Large intestine (tissue), 3 donors: ENCODE measurements around the gene UQCC2. TPM values are rescaled to one million over a fixed set of nuclear protein-coding genes. Genes with fewer than 3 reads are reported as not detected.

ENCODE experiments used
- DNase-seq, 2 donors: peaks; one replicate each; pipeline versions ENCODE4 v3.0.0 to v3.0.0-alpha.2; 2013
- H3K27ac ChIP-seq: one replicate; pipeline ENCODE4 v1.5.1; 2013; ENCODE audit warnings: low read length
- H3K27me3 ChIP-seq: 2 replicates; pipeline ENCODE4 v1.6.1; 2013; ENCODE audit warnings: low read length; ENCODE audit not compliant: control insufficient read depth, insufficient read depth
- H3K36me3 ChIP-seq: 2 replicates; pipeline ENCODE4 v1.6.1; 2013; ENCODE audit warnings: low read length; ENCODE audit not compliant: control insufficient read depth, insufficient read depth
- H3K4me1 ChIP-seq: one replicate; pipeline ENCODE4 v1.6.1; 2013; ENCODE audit warnings: low read length; ENCODE audit not compliant: control insufficient read depth, insufficient read depth
- H3K4me3 ChIP-seq: one replicate; pipeline ENCODE4 v1.5.1; 2013; ENCODE audit warnings: low read length
- H3K9me3 ChIP-seq: one replicate; pipeline ENCODE4 v1.6.1; 2013; ENCODE audit warnings: mild to moderate bottlenecking, low read depth, low read length, moderate library complexity; ENCODE audit not compliant: control insufficient read depth
- WGBS: methylation state at CpG from one replicate; pipeline ENCODE4 v1.1.5; 2013; ENCODE audit warnings: low lambda C conversion rate; ENCODE audit not compliant: insufficient coverage; 5-methylcytosine and 5-hydroxymethylcytosine counted together
- polyA plus RNA-seq: library from polyadenylated mRNA; unstranded; fragments of 120-200 nt; gene quantifications from one replicate; pipeline ENCODE4 v1.2.1, GENCODE V29; 2013

UQCC2 gene
- polyA plus RNA-seq, 1 donor, result 61.0 TPM

DNA sequence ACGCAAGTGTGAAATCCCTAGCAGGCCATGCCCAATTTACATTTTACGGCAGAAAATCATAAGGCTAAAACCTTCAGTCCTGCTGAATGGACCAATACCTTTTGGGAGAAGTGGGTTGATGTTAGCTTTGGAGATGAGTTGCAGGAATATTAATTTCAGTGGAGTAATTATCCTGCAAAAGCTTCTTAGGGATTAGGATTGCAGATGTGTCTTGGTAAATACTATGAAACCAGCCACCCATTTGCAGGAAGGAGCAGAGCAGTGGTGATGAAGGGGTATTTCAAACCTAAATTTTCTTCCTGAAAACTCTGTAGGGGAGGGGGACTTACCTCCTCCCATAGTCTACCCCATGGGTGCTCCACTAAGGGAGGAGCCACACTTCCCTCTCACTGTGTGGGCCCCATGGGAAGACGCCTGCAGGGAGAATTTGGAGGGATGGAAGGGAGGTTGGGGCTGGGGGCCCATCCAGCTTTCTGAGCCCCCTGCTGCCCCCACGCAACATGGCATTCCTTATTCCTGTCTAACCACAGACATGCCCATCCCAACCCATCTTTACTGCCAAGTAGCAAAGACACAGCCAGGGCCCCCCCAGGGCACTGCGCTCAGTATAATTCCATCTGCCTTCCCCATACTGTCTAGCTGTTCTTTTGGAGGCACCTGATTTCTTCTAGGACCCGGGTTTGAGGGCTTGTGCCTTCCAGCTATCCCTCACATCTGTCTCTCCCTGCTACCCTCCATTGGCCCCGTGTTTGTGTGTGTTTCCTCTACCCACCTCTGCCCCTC lies 14.6 kb upstream of the UQCC2 start:
- Histone ChIP-seq H3K27me3 (peaks cover 15% of the 10 kb centered on the region), H3K36me3 (no peaks in the 10 kb centered on the region), H3K4me1 (no peaks in the 10 kb centered on the region), H3K4me3 (no peak overlapping the region), H3K27ac (no peak overlapping the region), H3K9me3 (no peaks in the 10 kb centered on the region)
- DNase-seq, result no peak
- 67% methylated on average over 1 of the region's 7 CpGs for WGBS

DNA sequence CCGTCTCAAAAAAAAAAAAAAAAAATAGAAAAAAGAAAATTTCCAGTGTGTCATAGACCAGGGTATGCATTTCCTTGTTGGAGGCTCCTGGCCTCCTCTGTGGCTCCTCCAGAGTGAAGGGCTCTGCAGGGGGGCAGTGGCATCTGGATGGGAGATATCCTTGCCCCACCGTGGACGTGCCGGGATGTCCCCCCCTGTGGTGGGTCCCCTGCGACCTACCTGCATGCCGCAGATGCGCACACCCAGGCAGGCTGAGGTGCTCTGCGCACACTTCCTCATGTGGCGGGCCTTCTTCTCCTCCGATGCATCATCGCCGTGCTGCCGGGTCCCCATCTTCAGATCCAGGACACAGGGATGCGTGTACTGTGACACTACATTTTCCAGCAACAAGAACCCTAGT lies 13.7 kb upstream of the UQCC2 start:
- Histone ChIP-seq H3K9me3 (no peaks in the 10 kb centered on the region), H3K4me1 (no peaks in the 10 kb centered on the region), H3K27me3 (peaks cover 18% of the 10 kb centered on the region), H3K4me3 (no peak overlapping the region), H3K27ac (no peak overlapping the region), H3K36me3 (no peaks in the 10 kb centered on the region)
- no CpG with 5 or more reads among the region's 14 CpGs for WGBS
- no peak for DNase-seq

DNA sequence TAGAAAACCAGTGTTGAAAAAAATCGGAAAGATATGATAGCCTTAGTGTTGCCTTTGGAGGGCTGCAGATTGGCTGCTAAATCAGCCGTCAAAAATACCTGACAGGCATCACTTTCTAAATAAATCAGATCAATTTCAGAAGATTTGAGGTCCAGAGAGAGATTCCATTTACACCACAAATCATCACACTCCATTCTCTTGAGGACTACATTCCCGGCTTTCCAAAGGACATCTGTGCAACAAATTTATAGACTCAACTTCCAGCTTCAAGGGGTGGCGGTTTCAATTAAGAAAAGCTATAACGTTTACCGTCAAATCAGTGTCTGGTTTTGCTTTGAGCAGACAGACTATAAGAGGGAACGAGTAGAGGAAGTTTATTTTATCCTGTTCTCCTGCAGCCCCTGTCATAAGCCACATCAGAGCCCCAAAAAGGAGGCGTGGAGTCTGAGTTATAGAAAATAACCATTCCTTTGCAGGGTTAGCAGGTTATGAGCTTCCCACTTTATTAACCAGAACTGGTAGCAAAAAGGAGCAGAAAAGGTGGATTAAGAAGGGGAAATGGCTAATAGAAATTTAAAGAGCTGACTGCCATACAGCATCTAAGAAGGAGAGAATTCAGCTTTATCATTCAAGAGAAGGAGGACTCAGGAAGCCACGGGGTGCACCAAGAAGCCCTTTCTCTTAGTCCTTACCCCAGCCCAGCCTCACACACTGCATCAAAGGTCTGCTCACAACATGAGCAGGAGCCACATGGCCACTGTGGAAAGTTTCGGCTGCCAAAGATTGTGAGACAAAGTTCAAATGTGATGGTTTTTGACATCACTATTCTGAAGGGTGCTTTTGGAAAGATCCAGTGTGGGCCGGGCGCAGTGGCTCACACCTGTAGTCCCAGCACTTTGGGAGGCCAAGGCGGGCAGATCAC lies 12.9 kb upstream of the UQCC2 start:
- Histone ChIP-seq H3K4me1 (no peaks in the 10 kb centered on the region), H3K9me3 (no peaks in the 10 kb centered on the region), H3K4me3 (no peak overlapping the region), H3K27me3 (peaks cover 18% of the 10 kb centered on the region), H3K27ac (no peak overlapping the region), H3K36me3 (no peaks in the 10 kb centered on the region)
- 100% methylated on average over 1 of the region's 13 CpGs for WGBS
- no peak for DNase-seq

DNA sequence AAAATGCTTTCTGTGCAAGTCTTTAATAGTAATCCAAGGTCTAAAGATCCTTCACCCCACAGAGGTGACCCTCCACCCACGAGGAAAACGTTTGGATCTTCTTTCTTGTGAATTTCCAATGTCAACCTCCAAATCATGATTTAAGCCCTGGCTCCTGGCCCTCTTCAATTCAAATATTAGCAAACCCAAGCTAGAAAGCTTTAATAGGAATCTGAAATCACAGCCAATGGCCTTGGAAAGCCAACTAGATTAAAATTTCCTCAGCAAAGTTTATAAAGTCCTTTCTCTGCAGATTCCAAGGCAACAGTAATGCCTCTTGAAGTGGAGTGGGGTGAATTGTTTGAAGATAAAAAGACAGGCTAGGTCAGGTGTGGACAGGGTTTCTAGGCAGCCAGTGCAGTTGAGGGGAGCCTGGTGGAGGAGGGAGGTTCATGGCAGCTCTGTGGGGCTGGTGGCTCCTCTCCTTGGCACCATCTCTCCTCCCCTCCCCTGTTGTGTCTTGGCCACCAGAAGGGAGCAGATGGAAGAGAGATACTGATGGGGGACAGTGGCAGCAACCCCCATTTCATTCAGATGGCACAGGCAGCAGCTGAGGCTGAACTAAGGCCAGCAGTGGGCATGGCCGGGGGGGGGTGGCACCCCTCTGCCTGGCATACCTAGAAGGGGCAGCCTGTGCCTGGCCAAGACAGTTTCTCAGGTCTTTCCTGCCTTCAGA lies 12.0 kb upstream of the UQCC2 start:
- no peak overlapping the region for H3K27ac ChIP-seq
- H3K4me1 ChIP-seq, result no peaks in the 10 kb centered on the region
- H3K36me3 ChIP-seq, result no peaks in the 10 kb centered on the region
- H3K4me3 ChIP-seq, result no peak overlapping the region
- 60% methylated on average over 1 of the region's 3 CpGs for WGBS
- H3K9me3 ChIP-seq, result no peaks in the 10 kb centered on the region
- DNase-seq, result no peak
- peaks cover 18% of the 10 kb centered on the region for H3K27me3 ChIP-seq

DNA sequence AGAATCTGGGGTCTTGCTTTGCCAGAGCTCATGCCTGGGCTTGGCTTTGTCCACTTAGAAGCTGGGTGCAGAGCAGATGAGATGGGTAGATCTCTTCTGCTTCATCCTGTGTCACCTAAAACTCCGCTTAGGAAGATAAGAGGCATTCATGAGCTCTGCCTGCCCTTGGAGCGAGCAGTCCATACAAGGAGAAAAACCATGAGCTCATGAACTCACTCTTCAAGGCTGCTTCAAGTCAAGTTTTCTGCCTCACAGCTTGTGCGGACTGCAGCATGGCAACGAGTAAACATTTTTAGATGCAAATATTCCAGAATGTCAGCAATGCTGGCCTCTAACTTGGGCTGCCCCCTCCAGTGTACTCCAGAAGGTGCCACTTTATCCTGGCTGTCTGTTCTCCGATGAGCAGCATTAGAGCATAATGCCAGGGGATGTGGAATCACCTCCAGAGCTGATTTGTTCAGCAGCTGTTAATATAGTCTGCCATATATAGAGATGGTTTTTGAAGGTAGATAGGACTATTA lies 10.7 kb upstream of the UQCC2 start:
- H3K4me3 ChIP-seq, result no peak overlapping the region
- no peaks in the 10 kb centered on the region for H3K4me1 ChIP-seq
- no peaks in the 10 kb centered on the region for H3K9me3 ChIP-seq
- peak in 1 of 2 donors; percentile 12 for DNase-seq
- peaks cover 18% of the 10 kb centered on the region for H3K27me3 ChIP-seq
- no CpG with 5 or more reads among the region's 5 CpGs for WGBS
- H3K36me3 ChIP-seq, result no peaks in the 10 kb centered on the region
- no peak overlapping the region for H3K27ac ChIP-seq

DNA sequence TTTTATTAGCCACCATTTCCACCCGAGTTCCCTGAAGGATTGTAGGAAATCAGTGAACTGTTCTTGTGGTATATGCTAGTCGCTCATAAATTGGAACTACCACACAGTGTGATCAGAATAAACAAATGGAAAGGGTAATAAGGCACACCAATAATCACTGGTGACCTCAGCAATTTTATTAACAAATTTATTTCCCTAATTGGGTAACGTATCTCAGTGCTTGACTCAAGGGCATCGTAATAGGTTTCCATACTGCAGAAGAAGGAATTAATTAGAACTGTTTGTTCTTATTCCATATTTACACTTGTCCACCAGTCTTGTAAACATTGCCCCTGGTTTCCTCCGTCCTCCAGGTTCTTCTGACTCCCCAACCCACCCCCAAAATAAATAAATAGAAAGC lies 10.0 kb upstream of the UQCC2 start:
- no peaks in the 10 kb centered on the region for H3K36me3 ChIP-seq
- H3K27me3 ChIP-seq, result peaks cover 18% of the 10 kb centered on the region
- H3K27ac ChIP-seq, result no peak overlapping the region
- WGBS, result no CpG with 5 or more reads among the region's 5 CpGs
- H3K4me1 ChIP-seq, result no peaks in the 10 kb centered on the region
- H3K9me3 ChIP-seq, result no peaks in the 10 kb centered on the region
- no peak overlapping the region for H3K4me3 ChIP-seq
- no peak for DNase-seq

DNA sequence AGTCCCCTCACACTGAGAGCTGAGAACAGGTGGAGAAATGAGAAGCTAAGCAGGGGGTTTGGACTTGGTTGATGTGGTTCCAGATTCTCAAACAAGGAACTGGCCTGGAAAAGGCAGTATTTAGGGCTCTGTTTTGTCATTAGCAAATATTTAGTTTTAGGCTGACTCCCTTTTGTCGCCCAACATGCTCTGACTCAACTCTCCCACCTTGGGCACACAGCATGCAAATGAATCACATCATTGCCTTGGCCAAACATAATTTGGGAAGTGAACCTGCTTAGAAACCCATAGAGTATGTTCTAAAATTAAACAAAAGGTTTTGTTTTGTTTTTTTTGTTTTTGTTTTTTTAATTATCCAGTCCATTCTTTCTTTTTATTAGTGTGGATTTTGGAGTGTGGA lies 9.5 kb upstream of the UQCC2 start:
- Histone ChIP-seq H3K36me3 (no peaks in the 10 kb centered on the region), H3K4me1 (no peaks in the 10 kb centered on the region), H3K9me3 (no peaks in the 10 kb centered on the region), H3K27me3 (peaks cover 18% of the 10 kb centered on the region), H3K27ac (no peak overlapping the region), H3K4me3 (no peak overlapping the region)
- 86% methylated on average over 1 of the region's 1 CpG for WGBS
- no peak for DNase-seq

DNA sequence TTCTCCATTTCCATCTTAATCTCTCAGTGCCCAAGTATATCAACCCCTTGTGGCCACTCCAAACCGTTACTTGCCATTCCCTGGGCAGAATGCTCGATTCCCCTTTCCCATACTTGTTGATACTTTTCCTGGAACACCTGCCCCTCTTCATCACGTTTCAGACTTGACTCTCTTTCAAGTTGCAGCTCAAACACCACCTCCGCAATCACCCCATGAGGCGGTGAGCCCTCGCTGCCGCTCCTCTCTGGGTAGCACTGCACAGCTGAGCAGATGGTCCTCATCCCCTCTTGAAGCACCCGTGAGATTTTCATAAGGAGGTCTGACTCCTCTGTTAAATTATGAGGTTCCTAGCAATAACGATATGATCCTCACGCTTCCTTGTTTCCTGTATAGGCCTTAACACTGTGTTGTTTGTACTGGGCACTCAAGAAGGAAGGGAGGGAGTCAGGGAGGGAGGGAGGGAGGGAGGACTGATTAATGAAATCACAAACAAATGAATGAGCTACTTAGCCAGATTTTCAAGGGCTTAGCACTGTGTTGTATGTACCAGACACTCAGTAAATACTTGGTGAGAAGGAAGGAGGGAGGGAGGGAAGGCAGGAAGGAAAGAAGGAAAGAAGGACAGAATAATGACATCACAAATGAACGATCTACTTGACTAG lies 8.0 kb upstream of the UQCC2 start:
- no peaks in the 10 kb centered on the region for H3K4me1 ChIP-seq
- 67% methylated on average over 2 of the region's 11 CpGs for WGBS
- H3K9me3 ChIP-seq, result no peaks in the 10 kb centered on the region
- no peak overlapping the region for H3K4me3 ChIP-seq
- H3K27me3 ChIP-seq, result peaks cover 18% of the 10 kb centered on the region
- H3K27ac ChIP-seq, result no peak overlapping the region
- no peak for DNase-seq
- H3K36me3 ChIP-seq, result no peaks in the 10 kb centered on the region

DNA sequence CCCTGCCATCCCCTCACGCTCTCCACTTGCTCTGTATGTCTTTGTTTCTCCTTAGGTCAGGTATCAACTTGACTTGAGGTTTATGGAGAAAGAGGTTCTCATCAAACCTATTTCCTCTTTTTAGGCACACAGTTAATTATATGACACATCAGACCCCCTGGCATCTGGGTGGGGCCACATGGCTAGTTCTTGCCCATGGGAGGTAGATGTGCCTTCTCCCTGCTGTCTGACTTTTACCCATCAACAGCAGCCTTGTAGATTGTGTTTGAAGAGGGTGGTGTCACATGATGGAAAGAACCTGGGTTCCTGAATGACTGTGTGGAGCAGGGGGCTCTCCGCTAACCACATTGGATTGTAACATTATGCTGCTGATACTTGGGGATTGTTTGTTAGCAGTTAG lies 7.2 kb upstream of the UQCC2 start:
- Histone ChIP-seq H3K27me3 (peaks cover 14% of the 10 kb centered on the region), H3K4me3 (no peak overlapping the region), H3K36me3 (no peaks in the 10 kb centered on the region), H3K4me1 (no peaks in the 10 kb centered on the region), H3K27ac (no peak overlapping the region), H3K9me3 (no peaks in the 10 kb centered on the region)
- DNase-seq, result no peak
- WGBS, result no CpG with 5 or more reads among the region's 2 CpGs
